ENCODE data around the gene TLN1. TPM values are rescaled to one million over a fixed set of nuclear protein-coding genes. Genes with fewer than 3 reads are reported as not detected.

Gene TLN1
- total and polyA plus RNA-seq, 2 donors (not counting 1 experiment from before 2014, with no cell fraction given), result 102 to 280 TPM

DNA sequence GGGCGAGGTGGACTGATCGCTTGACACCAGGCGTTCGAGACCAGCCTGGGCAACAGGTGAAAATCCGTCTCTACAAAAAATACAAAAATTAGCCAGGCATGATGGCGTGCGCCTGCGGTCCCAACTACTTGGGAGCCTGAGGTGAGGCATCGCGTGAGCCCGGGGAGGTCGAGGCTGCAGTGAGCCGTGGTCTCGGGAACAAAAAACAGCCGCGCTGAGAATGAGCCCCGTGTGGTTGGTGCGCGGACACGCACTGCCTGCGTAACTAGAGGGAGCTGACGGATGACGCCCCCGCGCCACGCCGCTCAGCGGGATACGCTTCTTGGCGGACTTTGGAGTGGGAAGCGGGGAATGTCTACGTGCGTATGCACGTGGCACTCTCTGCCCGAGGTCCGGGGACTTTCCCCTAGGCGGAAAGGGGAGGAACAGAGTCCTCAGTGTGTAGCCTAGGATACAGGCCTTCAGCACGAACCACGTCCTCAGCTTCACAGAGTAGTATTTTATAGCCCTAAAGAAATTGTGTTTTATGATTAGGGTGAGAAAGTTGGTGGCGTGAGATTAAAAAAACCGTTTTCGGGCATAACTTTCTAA is 74.4 kb downstream of the TLN1 start, which contains the start of gene RMRP:
Gene RMRP, minus strand, starts transcription at position 474 of the 591 bp plus-strand sequence.
- under 1% methylated on average over 39 of the region's 42 CpGs for WGBS (ENCODE audit: insufficient coverage)
- no peaks in the 10 kb centered on the region for H3K27me3 ChIP-seq (replicated peaks in 1 of 4; ENCODE audit: control extremely low read depth in 1 of 4, control insufficient read depth in 3 of 4, insufficient read depth in 4 of 4, low read length in 3 of 4)
- no peaks in the 10 kb centered on the region for H4K20me1 ChIP-seq (ENCODE audit: control insufficient read depth, insufficient read depth, low read length, poor library complexity, severe bottlenecking)
- H3K27me3 Mint-ChIP-seq, result no peaks in the 10 kb centered on the region
- H3K27ac Mint-ChIP-seq, result peak within 1 kb of the TSS; percentile 97
- H3K9ac ChIP-seq (ENCODE audit: low read length), result peak within 1 kb of the TSS; percentile 84
- H3K36me3 ChIP-seq (replicated peaks in 1 of 2; ENCODE audit: control extremely low read depth in 1 of 2, control insufficient read depth in 1 of 2, extremely low read depth in 1 of 2, insufficient read depth in 2 of 2, low read length in 1 of 2), result peaks cover 0 to 14% of the 10 kb centered on the region in 2 experiments
- peak within 1 kb of the TSS; percentile 91 for H3K4me2 ChIP-seq (replicated peaks; ENCODE audit: low read depth, low read length, poor library complexity, severe bottlenecking)
- H3K4me1 Mint-ChIP-seq, result peaks cover 66% of the 10 kb centered on the region
- ChIA-PET POLR2A (interaction anchor here (0.8 to 4.6 kb wide), 19 partner anchors 9 to 578 kb away, joined by 3 to 62 read pairs (median 6); partner anchors contain the start of genes CD72, CREB3, FANCG and GBA2), CTCF (interaction anchor here (0.6 to 15.0 kb wide), 26 partner anchors 9 to 224 kb away, joined by 3 to 268 read pairs (median 6); partner anchors contain the start of genes CA9, CD72, CREB3 and HINT2)
- peak; percentile 79 for ATAC-seq (ENCODE audit: low read depth)
- H3K79me2 ChIP-seq (ENCODE audit: control insufficient read depth, insufficient read depth, low read length), result peaks cover 22% of the 10 kb centered on the region
- peak; percentile 97 for DNase-seq
- intact Hi-C loops (cut with micrococcal nuclease), result loop anchor here (1.0 to 5.0 kb wide), 9 partner anchors 11 to 540 kb away; partner anchors contain the start of genes ATOSB, CREB3, FAM221B and TLN1
- no peaks in the 10 kb centered on the region for H3K9me3 Mint-ChIP-seq (ENCODE audit: insufficient read depth)
- peaks cover 0 to 3% (median 0%) of the 10 kb centered on the region in 3 donors for H3K9me3 ChIP-seq (ENCODE audit: control extremely low read depth in 1 of 3, control insufficient read depth in 2 of 3, insufficient read depth in 1 of 3, low read length in 2 of 3)
- TF ChIP-seq EZH2 (IDR thresholded peaks at IDR 0.05; ENCODE audit: borderline replicate concordance, insufficient read depth, low read depth, low read length, poor library complexity, severe bottlenecking), result no peak
- TF ChIP-seq, protein P1, sequence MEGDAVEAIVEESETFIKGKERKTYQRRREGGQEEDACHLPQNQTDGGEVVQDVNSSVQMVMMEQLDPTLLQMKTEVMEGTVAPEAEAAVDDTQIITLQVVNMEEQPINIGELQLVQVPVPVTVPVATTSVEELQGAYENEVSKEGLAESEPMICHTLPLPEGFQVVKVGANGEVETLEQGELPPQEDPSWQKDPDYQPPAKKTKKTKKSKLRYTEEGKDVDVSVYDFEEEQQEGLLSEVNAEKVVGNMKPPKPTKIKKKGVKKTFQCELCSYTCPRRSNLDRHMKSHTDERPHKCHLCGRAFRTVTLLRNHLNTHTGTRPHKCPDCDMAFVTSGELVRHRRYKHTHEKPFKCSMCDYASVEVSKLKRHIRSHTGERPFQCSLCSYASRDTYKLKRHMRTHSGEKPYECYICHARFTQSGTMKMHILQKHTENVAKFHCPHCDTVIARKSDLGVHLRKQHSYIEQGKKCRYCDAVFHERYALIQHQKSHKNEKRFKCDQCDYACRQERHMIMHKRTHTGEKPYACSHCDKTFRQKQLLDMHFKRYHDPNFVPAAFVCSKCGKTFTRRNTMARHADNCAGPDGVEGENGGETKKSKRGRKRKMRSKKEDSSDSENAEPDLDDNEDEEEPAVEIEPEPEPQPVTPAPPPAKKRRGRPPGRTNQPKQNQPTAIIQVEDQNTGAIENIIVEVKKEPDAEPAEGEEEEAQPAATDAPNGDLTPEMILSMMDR (IDR thresholded peaks at IDR 0.05), result no peak
- H2AFZ ChIP-seq (ENCODE audit: insufficient read depth, low read depth, low read length, poor library complexity, severe bottlenecking), result peak within 1 kb of the TSS; percentile 86
- peak within 1 kb of the TSS; percentile 94 for H3K4me3 Mint-ChIP-seq
- peak within 1 kb of the TSS; percentile 99 to 100 for H3K27ac ChIP-seq (ENCODE audit: low read length in 2 of 2)
- H3K4me1 ChIP-seq (ENCODE audit: control insufficient read depth in 2 of 2, insufficient read depth in 2 of 2, low read length in 2 of 2), result peaks cover 39 to 62% of the 10 kb centered on the region in 2 donors
- peak within 1 kb of the TSS; percentile 84 to 93 (median 87) for H3K4me3 ChIP-seq (ENCODE audit: control extremely low read depth in 1 of 5, extremely low read depth in 1 of 5, insufficient read depth in 1 of 5, low read depth in 2 of 5, low read length in 4 of 5)
